HCT116 (cell line): Measurements from ENCODE around the gene TTLL9. TPM values are rescaled to one million over a fixed set of nuclear protein-coding genes. Genes with fewer than 3 reads are reported as not detected.

Source experiments
- ATAC-seq: fragments of 200-7000 bp; cut with Tn5 transposase; 2 replicates; pipeline ENCODE4 v1.9.1; 2020; ENCODE audit warnings: mild to moderate bottlenecking, moderate library complexity
- BruUV-seq: library from RNA; stranded (reverse); fragments of 400-500 nt; replicated peaks from 2 replicates; lab custom pipeline; 2021; lab: Mats Ljungman, UMichigan
- CTCF ChIA-PET: fragments of 300-600 bp; sonication (Branson Sonifier 250); formaldehyde crosslinking; loops from one replicate; lab custom pipeline; 2021; ENCODE audit warnings: antibody characterized with exemption; lab: Charles Lee
- POLR2A ChIA-PET: fragments of 300-600, 350-600 bp; sonication (Branson Sonifier 250); formaldehyde crosslinking; loops from one replicate; lab custom pipeline; 2021; ENCODE audit warnings: antibody characterized with exemption; lab: Charles Lee
- RAD21 ChIA-PET, 2 experiments: fragments of 300-600 bp; sonication (Branson Sonifier 250); formaldehyde crosslinking; loops; one replicate each; lab custom pipeline; 2023; ENCODE audit warnings: low total read pairs in 2 of 2; ENCODE audit not compliant: uncharacterized antibody in 2 of 2, unreplicated experiment in 2 of 2, low non-redundant PET in 1 of 2; lab: Charles Lee
- DNase-seq: peaks from one replicate; pipeline ENCODE4 v3.0.0-alpha.2; 2010; ENCODE audit warnings: low read depth, low spot score
- H2AFZ ChIP-seq: fragments of 200-600 bp; shearing (Covaris generic), sonication (generic); 2 replicates; pipeline ENCODE4 v1.6.1; 2017; ENCODE audit warnings: low read depth, mixed run types, mixed read lengths, antibody characterized with exemption, low read length; ENCODE audit not compliant: poor library complexity, severe bottlenecking
- H3K27ac ChIP-seq: 2 replicates; pipeline ENCODE4 v1.5.1; 2012; ENCODE audit warnings: low read depth, low read length
- H3K27me3 ChIP-seq: fragments of 200-600 bp; sonication (generic); 2 replicates; pipeline ENCODE4 v1.6.1; 2016; ENCODE audit warnings: mixed run types, low read length, mixed read lengths; ENCODE audit not compliant: insufficient read depth
- H3K36me3 ChIP-seq, 2 experiments: fragments of 200-500 bp in 1 of 2; fragments of 200-600 bp in 1 of 2; sonication (Bioruptor generic) in 1 of 2; sonication (generic) in 1 of 2; 2 replicates each; pipeline versions ENCODE4 v1.5.1 to v1.6.1; 2014 to 2016; ENCODE audit warnings: low read length in 2 of 2, inconsistent platforms in 1 of 2, mixed read lengths in 1 of 2, mixed run types in 1 of 2; ENCODE audit not compliant: insufficient read depth in 2 of 2, control insufficient read depth in 1 of 2
- H3K4me1 ChIP-seq, 2 experiments: fragments of 200-600 bp in 1 of 2; sonication (generic) in 1 of 2; 2 replicates each; pipeline versions ENCODE4 v1.5.1 to v1.6.1; 2012 to 2017; ENCODE audit warnings: low read length in 2 of 2, inconsistent platforms in 1 of 2, mild to moderate bottlenecking in 1 of 2, mixed read lengths in 1 of 2, mixed run types in 1 of 2, moderate library complexity in 1 of 2; ENCODE audit not compliant: insufficient read depth in 2 of 2, control insufficient read depth in 1 of 2
- H3K4me2 ChIP-seq: fragments of 200-600 bp; sonication (generic); 2 replicates; pipeline ENCODE4 v1.6.1; 2017; ENCODE audit warnings: mixed run types, low read length, mixed read lengths
- H3K4me3 ChIP-seq, 2 experiments: fragments of 200-600 bp in 1 of 2; sonication (generic) in 1 of 2; replicated peaks in 1 of 2; 2 replicates each; pipeline ENCODE4 v1.5.1; 2011 to 2016; ENCODE audit warnings: low read length in 2 of 2, control low read depth in 1 of 2, low read depth in 1 of 2, mild to moderate bottlenecking in 1 of 2, mixed read lengths in 1 of 2, mixed run types in 1 of 2
- H3K79me2 ChIP-seq: fragments of 200-600 bp; sonication (generic); 2 replicates; pipeline ENCODE4 v1.6.1; 2017; ENCODE audit warnings: mild to moderate bottlenecking, mixed run types, low read length, moderate library complexity, mixed read lengths; ENCODE audit not compliant: insufficient read depth
- H3K9ac ChIP-seq: fragments of 200-600 bp; sonication (generic); 2 replicates; pipeline ENCODE4 v1.6.1; 2016; ENCODE audit warnings: low read length, mixed read lengths
- H3K9me2 ChIP-seq: fragments of 200-600 bp; sonication (generic), shearing (Covaris generic); 2 replicates; pipeline ENCODE4 v1.6.1; 2017; ENCODE audit warnings: mixed run types, mild to moderate bottlenecking, moderate library complexity; ENCODE audit not compliant: insufficient read depth
- H3K9me3 ChIP-seq, 2 experiments: fragments of 200-500 bp in 1 of 2; fragments of 200-600 bp in 1 of 2; sonication (Bioruptor generic) in 1 of 2; sonication (generic) in 1 of 2; 2 replicates each; pipeline ENCODE4 v1.6.1; 2014 to 2017; ENCODE audit warnings: low read length in 2 of 2, mixed read lengths in 2 of 2, inconsistent platforms in 1 of 2, low read depth in 1 of 2, mild to moderate bottlenecking in 1 of 2, mixed run types in 1 of 2, moderate library complexity in 1 of 2; ENCODE audit not compliant: control insufficient read depth in 1 of 2, insufficient read depth in 1 of 2
- H4K20me1 ChIP-seq: fragments of 200-600 bp; sonication (generic), shearing (Covaris generic); 2 replicates; pipeline ENCODE4 v1.6.1; 2017; ENCODE audit warnings: mixed run types, mild to moderate bottlenecking, moderate library complexity; ENCODE audit not compliant: insufficient read depth
- CBX3 ChIP-seq: IDR thresholded peaks from 2 replicates; pipeline ENCODE4 v1.6.1; 2012; ENCODE audit warnings: low read depth
- CEBPB ChIP-seq: IDR thresholded peaks from 2 replicates; pipeline ENCODE4 v1.6.1; 2012; ENCODE audit warnings: low read depth
- EGR1 ChIP-seq: IDR thresholded peaks from 2 replicates; pipeline ENCODE4 v1.6.1; 2012; ENCODE audit warnings: low read depth
- ELF1 ChIP-seq: IDR thresholded peaks from 2 replicates; pipeline ENCODE4 v1.6.1; 2012; ENCODE audit warnings: low read depth, borderline replicate concordance
- EZH2phosphoT487 ChIP-seq: fragments of 200-600 bp; IDR thresholded peaks from 2 replicates; pipeline ENCODE4 v1.6.1; 2018; ENCODE audit warnings: antibody characterized with exemption, borderline replicate concordance
- FOSL1 ChIP-seq: IDR thresholded peaks from 2 replicates; pipeline ENCODE4 v1.6.1; 2012; ENCODE audit warnings: low read depth
- POLR2A ChIP-seq: IDR thresholded peaks from 2 replicates; pipeline ENCODE4 v1.7.0; 2011; ENCODE audit warnings: borderline replicate concordance; ENCODE audit not compliant: insufficient read depth, insufficient read length; ENCODE audit errors: extremely low read depth
- RAD21 ChIP-seq: IDR thresholded peaks from 2 replicates; pipeline ENCODE4 v1.6.1; 2012; ENCODE audit warnings: low read depth, mild to moderate bottlenecking
- SIN3A ChIP-seq: IDR thresholded peaks from 2 replicates; pipeline ENCODE4 v1.6.1; 2012; ENCODE audit warnings: low read depth
- SRF ChIP-seq: IDR thresholded peaks from 2 replicates; pipeline ENCODE4 v1.6.1; 2012; ENCODE audit warnings: low read depth
- TCF7L2 ChIP-seq: IDR thresholded peaks from 2 replicates; pipeline ENCODE4 v1.7.0; 2011; ENCODE audit warnings: borderline replicate concordance, inconsistent platforms; ENCODE audit not compliant: insufficient read depth, insufficient read length; ENCODE audit errors: extremely low read depth
- ZFX ChIP-seq: fragments of 450-650 bp; IDR thresholded peaks from 2 replicates; pipeline ENCODE4 v1.6.1; 2017
- intact Hi-C: fragments of 100-400 bp; cut with micrococcal nuclease; formaldehyde crosslinking; loops from 2 replicates; pipeline ENCODE4 v1.10.0; 2022
- total RNA-seq: library from RNA; stranded (reverse); gene quantifications from one replicate; pipeline ENCODE4 v1.2.1, GENCODE V29; 2021; ENCODE audit not compliant: unreplicated experiment
- TF ChIP-seq, protein P1 (sequence below): IDR thresholded peaks from 2 replicates; pipeline ENCODE4 v1.6.1; 2012
- TF ChIP-seq, protein P2 (sequence below): IDR thresholded peaks from 2 replicates; pipeline ENCODE4 v1.6.1; 2012
- TF ChIP-seq, protein P3 (sequence below), 3 experiments: fragments of 200-600 bp in 1 of 3; sonication (generic) in 1 of 3; IDR thresholded peaks in 2 of 3; conservative IDR thresholded peaks in 1 of 3; 2 replicates each; pipeline ENCODE4 v1.5.1; 2012 to 2017; ENCODE audit warnings: low read depth in 2 of 3, low read length in 2 of 3, antibody characterized with exemption in 1 of 3, borderline replicate concordance in 1 of 3, control low read depth in 1 of 3, mild to moderate bottlenecking in 1 of 3, mixed read lengths in 1 of 3, mixed run types in 1 of 3, moderate library complexity in 1 of 3; ENCODE audit not compliant: insufficient read depth in 1 of 3

Gene TTLL9
- total RNA-seq, 1 experiment from 2014 or later: not detected

DNA sequence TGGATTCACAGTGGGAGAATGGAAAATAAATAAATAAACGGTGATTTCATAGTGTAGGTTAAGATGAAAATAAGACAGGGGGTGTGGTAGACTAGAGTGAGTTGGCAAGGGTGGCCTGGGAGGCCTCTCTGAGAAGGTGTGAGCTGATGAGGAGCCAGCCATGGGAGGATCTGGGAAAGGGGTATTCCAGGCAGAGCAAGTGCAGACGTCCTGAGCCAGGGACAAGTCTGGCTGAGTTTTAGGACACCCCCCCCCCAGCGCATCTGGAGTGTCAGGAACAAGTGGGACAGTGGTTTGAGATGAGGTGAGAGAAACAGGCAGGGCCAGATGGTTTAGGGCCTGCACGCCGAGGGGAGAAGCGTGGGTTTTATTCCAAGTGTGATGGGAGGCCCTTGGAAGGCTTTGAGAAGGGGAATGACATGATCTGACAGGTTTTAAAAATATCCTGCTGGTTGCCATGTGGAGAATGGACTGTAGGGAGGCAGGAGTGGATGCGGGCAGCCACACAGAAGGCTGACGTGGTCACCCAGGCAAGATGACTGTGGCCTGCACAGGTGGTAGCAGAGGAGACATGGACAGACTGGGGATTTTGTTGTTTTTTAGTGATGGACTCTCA, 118.7 kb downstream of the TTLL9 start (continued):
- TF ChIP-seq, protein P1, sequence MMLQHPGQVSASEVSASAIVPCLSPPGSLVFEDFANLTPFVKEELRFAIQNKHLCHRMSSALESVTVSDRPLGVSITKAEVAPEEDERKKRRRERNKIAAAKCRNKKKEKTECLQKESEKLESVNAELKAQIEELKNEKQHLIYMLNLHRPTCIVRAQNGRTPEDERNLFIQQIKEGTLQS: no peak
- no peak for TF ChIP-seq SIN3A
- no peak for TF ChIP-seq RAD21
- no peak for TF ChIP-seq ZFX
- no peak for TF ChIP-seq POLR2A
- no peak for TF ChIP-seq SRF
- no peak for TF ChIP-seq ELF1

DNA sequence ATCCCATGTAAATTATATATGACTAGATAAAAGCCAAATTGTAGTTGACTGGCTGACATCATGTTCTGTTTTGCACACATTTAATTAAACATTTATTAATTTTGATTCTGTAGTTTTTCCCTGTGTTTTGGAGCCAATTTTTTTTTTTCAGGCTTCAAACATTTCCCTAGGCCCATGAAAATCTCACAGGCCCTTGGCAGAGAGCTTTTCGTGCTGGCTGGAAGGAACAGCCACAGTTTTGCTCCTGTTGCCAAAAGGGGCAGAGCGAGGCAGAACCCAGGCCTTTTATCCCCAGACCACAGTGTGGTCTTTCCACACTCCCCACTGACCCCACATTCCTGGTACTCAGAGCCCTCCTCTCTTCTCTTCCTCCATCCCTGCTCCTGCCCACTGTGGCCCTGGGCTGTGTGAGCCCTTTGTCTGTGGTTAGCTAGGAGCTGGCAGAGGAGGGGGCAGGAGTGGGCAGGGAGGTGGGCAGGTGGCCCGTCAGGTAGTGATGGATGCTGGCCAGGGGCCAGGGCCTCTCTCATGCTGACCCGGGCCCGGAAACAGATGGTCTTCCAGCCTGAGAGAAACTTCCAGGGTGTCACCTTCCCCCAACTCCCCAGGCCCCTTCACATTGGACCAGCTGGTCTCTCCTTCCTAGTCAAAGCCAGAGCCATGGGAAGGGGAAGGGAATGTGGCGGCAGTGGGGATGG, 120.4 kb downstream of the TTLL9 start:
- no peak for DNase-seq
- peaks cover 24% of the 10 kb centered on the region; the same call in 1 of the 2 replicates for H3K27me3 ChIP-seq

More for the DNA sequence above, 120.4 kb downstream of the TTLL9 start:
- no peak overlapping the region for H3K4me3 ChIP-seq
- intact Hi-C loops: no loop called here
- no peaks in the 10 kb centered on the region for H4K20me1 ChIP-seq
- H2AFZ ChIP-seq: no peak overlapping the region
- BruUV-seq: no TSS peak
- POLR2A ChIA-PET: interaction anchor here (0.7 kb wide), 1 partner anchor 133 kb away, joined by 3 read pairs; no protein-coding TSS in a partner anchor
- H3K4me2 ChIP-seq: no peak overlapping the region
- TF ChIP-seq RAD21 (no peak), TCF7L2 (no peak), EZH2phosphoT487 (no peak), CEBPB (no peak), ELF1 (no peak), CBX3 (no peak), POLR2A (no peak), EGR1 (no peak), FOSL1 (no peak)
- TF ChIP-seq, protein P2, sequence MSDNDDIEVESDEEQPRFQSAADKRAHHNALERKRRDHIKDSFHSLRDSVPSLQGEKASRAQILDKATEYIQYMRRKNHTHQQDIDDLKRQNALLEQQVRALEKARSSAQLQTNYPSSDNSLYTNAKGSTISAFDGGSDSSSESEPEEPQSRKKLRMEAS: no peak
- TF ChIP-seq, protein P3, sequence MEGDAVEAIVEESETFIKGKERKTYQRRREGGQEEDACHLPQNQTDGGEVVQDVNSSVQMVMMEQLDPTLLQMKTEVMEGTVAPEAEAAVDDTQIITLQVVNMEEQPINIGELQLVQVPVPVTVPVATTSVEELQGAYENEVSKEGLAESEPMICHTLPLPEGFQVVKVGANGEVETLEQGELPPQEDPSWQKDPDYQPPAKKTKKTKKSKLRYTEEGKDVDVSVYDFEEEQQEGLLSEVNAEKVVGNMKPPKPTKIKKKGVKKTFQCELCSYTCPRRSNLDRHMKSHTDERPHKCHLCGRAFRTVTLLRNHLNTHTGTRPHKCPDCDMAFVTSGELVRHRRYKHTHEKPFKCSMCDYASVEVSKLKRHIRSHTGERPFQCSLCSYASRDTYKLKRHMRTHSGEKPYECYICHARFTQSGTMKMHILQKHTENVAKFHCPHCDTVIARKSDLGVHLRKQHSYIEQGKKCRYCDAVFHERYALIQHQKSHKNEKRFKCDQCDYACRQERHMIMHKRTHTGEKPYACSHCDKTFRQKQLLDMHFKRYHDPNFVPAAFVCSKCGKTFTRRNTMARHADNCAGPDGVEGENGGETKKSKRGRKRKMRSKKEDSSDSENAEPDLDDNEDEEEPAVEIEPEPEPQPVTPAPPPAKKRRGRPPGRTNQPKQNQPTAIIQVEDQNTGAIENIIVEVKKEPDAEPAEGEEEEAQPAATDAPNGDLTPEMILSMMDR (IDR thresholded peaks at IDR 0.05 in 2 of 3, conservative IDR thresholded peaks at IDR 0.05 in 1 of 3; ENCODE audit: borderline replicate concordance in 1 of 3, insufficient read depth in 1 of 3, low read depth in 2 of 3, low read length in 2 of 3): no peak
- TF ChIP-seq, all 23 proteins: peak for 0
- no peaks in the 10 kb centered on the region for H3K4me1 ChIP-seq
- no peak overlapping the region for H3K27ac ChIP-seq
- CTCF ChIA-PET: no interaction called here
- RAD21 ChIA-PET: no interaction called here
- H3K36me3 ChIP-seq: no peaks in the 10 kb centered on the region
- no peaks in the 10 kb centered on the region for H3K9me2 ChIP-seq
- H3K9me3 ChIP-seq: no peaks in the 10 kb centered on the region
- no peak for ATAC-seq
- H3K9ac ChIP-seq: no peak overlapping the region
- no peaks in the 10 kb centered on the region for H3K79me2 ChIP-seq
